Measurements from ENCODE around the gene PCSK5. TPM values are rescaled to one million over a fixed set of nuclear protein-coding genes. Genes with fewer than 3 reads are reported as not detected.

PCSK5 gene
- polyA plus RNA-seq, 3 donors = 4.8 to 13.0 (median 7.1) TPM

DNA sequence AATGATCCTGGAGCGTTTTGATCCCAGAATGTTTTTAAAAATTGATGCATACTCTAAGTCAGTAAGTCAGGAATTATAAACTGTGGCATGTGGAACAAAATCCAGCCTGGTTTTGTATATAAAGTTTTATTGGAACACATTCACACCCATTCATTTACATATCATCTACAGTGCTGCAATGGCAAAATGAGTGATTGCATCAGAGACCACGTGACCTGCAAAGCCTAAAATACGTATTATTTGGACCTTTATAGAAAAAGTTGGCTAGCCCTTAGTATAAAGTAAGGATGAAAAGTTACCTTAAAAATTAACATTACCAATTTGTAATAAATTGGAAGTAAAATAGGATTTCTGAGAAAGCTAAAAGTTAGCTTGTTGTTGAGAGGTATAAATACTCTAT, 95.0 kb downstream of the PCSK5 start:
- no peaks in the 10 kb centered on the region for H3K27me3 Mint-ChIP-seq (ENCODE audit: low read depth in 3 of 3)
- no peak overlapping the region for H3K4me3 ChIP-seq (replicated peaks in 1 of 3; ENCODE audit: low read depth in 2 of 3, low read length in 3 of 3)
- H3K9me3 ChIP-seq (replicated peaks in 1 of 2; ENCODE audit: control insufficient read depth in 1 of 2, insufficient read depth in 1 of 2, low read length in 2 of 2) = no peaks in the 10 kb centered on the region
- H3K4me2 ChIP-seq (replicated peaks; ENCODE audit: extremely low read depth, low read length, poor library complexity, severe bottlenecking) = no peak overlapping the region
- intact Hi-C loops (cut with micrococcal nuclease) = no loop called here
- H3K9me3 Mint-ChIP-seq = peaks cover 0 to 2% (median 0%) of the 10 kb centered on the region in 7 donors
- H3K4me3 Mint-ChIP-seq = no peak overlapping the region
- no peak overlapping the region for H3K9ac ChIP-seq (ENCODE audit: insufficient read depth, low read length, poor library complexity, severe bottlenecking)
- no peaks in the 10 kb centered on the region for H3K4me1 Mint-ChIP-seq
- TF ChIP-seq, protein P1, sequence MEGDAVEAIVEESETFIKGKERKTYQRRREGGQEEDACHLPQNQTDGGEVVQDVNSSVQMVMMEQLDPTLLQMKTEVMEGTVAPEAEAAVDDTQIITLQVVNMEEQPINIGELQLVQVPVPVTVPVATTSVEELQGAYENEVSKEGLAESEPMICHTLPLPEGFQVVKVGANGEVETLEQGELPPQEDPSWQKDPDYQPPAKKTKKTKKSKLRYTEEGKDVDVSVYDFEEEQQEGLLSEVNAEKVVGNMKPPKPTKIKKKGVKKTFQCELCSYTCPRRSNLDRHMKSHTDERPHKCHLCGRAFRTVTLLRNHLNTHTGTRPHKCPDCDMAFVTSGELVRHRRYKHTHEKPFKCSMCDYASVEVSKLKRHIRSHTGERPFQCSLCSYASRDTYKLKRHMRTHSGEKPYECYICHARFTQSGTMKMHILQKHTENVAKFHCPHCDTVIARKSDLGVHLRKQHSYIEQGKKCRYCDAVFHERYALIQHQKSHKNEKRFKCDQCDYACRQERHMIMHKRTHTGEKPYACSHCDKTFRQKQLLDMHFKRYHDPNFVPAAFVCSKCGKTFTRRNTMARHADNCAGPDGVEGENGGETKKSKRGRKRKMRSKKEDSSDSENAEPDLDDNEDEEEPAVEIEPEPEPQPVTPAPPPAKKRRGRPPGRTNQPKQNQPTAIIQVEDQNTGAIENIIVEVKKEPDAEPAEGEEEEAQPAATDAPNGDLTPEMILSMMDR (IDR thresholded peaks at IDR 0.05) = no peak
- peaks cover 4% of the 10 kb centered on the region for H4K20me1 ChIP-seq (ENCODE audit: insufficient read depth, low read length)
- no peak for DNase-seq
- no CpG with 5 or more reads among the region's 3 CpGs for WGBS (ENCODE audit: insufficient coverage)
- no peaks in the 10 kb centered on the region for H3K27me3 ChIP-seq (ENCODE audit: control insufficient read depth in 2 of 2, insufficient read depth in 2 of 2, low read length in 2 of 2)
- H2AFZ ChIP-seq (ENCODE audit: insufficient read depth, low read depth, low read length, poor library complexity, severe bottlenecking) = no peak overlapping the region
- H3K79me2 ChIP-seq (ENCODE audit: insufficient read depth, low read length) = no peaks in the 10 kb centered on the region
- no peak overlapping the region for H3K27ac Mint-ChIP-seq
- H3K36me3 ChIP-seq (replicated peaks in 1 of 2; ENCODE audit: control insufficient read depth in 1 of 2, insufficient read depth in 2 of 2, low read length in 2 of 2) = peaks cover 0 to 32% of the 10 kb centered on the region in 2 donors
- no peak overlapping the region for H3K27ac ChIP-seq (ENCODE audit: low read depth in 1 of 2, low read length in 2 of 2)
- H3K36me3 Mint-ChIP-seq = peaks cover 24 to 31% of the 10 kb centered on the region in 2 donors
- H3K4me1 ChIP-seq (ENCODE audit: control insufficient read depth in 1 of 2, insufficient read depth in 2 of 2, low read length in 2 of 2) = no peaks in the 10 kb centered on the region

DNA sequence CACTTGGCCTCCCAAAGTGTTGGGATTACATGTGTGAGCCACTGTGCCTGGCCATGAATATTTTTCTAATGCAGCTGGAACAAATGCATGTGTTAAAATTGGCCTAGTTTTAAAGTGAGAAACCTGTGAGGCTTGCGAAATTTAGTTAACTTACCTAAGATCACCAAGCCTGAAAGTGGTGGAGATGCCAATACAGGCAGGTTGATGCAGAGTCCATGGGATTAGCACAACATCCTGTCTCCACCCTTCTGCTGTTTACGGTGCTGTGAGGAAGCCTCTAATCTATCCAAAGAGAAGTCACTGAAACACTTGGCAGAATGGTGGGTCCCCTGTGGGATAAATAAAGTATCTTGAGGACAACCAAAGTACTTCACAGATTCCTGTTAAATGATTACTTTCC, 98.2 kb downstream of the PCSK5 start:
- Histone ChIP-seq H3K4me1 (ENCODE audit: control insufficient read depth in 1 of 2, insufficient read depth in 2 of 2, low read length in 2 of 2) (no peaks in the 10 kb centered on the region), H3K27ac (ENCODE audit: low read depth in 1 of 2, low read length in 2 of 2) (no peak overlapping the region), H3K27me3 (ENCODE audit: control insufficient read depth in 2 of 2, insufficient read depth in 2 of 2, low read length in 2 of 2) (no peaks in the 10 kb centered on the region), H4K20me1 (ENCODE audit: insufficient read depth, low read length) (peaks cover 4% of the 10 kb centered on the region), H3K9ac (ENCODE audit: insufficient read depth, low read length, poor library complexity, severe bottlenecking) (no peak overlapping the region), H3K4me3 (replicated peaks in 1 of 3; ENCODE audit: low read depth in 2 of 3, low read length in 3 of 3) (no peak overlapping the region), H3K36me3 (replicated peaks in 1 of 2; ENCODE audit: control insufficient read depth in 1 of 2, insufficient read depth in 2 of 2, low read length in 2 of 2) (peaks cover 0 to 32% of the 10 kb centered on the region in 2 donors), H3K79me2 (ENCODE audit: insufficient read depth, low read length) (no peaks in the 10 kb centered on the region), H2AFZ (ENCODE audit: insufficient read depth, low read depth, low read length, poor library complexity, severe bottlenecking) (no peak overlapping the region), H3K4me2 (replicated peaks; ENCODE audit: extremely low read depth, low read length, poor library complexity, severe bottlenecking) (no peak overlapping the region), H3K9me3 (replicated peaks in 1 of 2; ENCODE audit: control insufficient read depth in 1 of 2, insufficient read depth in 1 of 2, low read length in 2 of 2) (no peaks in the 10 kb centered on the region)
- no peak for DNase-seq
- TF ChIP-seq, protein P1 (IDR thresholded peaks at IDR 0.05) = no peak
- Mint-ChIP-seq H3K27ac (no peak overlapping the region), H3K27me3 (ENCODE audit: low read depth in 3 of 3) (no peaks in the 10 kb centered on the region), H3K9me3 (peaks cover 0 to 2% (median 0%) of the 10 kb centered on the region in 7 donors), H3K36me3 (peaks cover 31 to 32% of the 10 kb centered on the region in 2 donors), H3K4me1 (peaks cover 8% of the 10 kb centered on the region), H3K4me3 (no peak overlapping the region)
- no CpG with 5 or more reads among the region's 2 CpGs for whole genome bisulfite sequencing (ENCODE audit: insufficient coverage)
- intact Hi-C loops (cut with micrococcal nuclease) = no loop called here
